GM12878 (cell line): Measurements from ENCODE around the gene CIRBP. TPM values are rescaled to one million over a fixed set of nuclear protein-coding genes. Genes with fewer than 3 reads are reported as not detected.

Experiments
- ATAC-seq: fragments of 200-7000 bp; cut with Tn5 transposase; 3 replicates; pipeline ENCODE4 v1.9.1; 2020; ENCODE audit warnings: mild to moderate bottlenecking, moderate library complexity
- BruUV-seq: library from RNA; stranded (reverse); fragments of 400-500 nt; replicated peaks from 2 replicates; lab custom pipeline; 2021; lab: Mats Ljungman, UMichigan
- CTCF ChIA-PET: fragments of 300-600 bp; sonication (Branson Sonifier 250); formaldehyde crosslinking; extraction: SDS; loops from one replicate; lab custom pipeline; 2021; ENCODE audit warnings: inconsistent platforms; lab: Yijun Ruan, JAX
- POLR2A ChIA-PET: fragments of 350-600 bp; formaldehyde crosslinking; extraction: SDS; loops from one replicate; lab custom pipeline; 2021; ENCODE audit warnings: inconsistent platforms; lab: Charles Lee
- RAD21 ChIA-PET: fragments of 300-600 bp; sonication (Branson Sonifier 250); formaldehyde crosslinking; loops from one replicate; lab custom pipeline; 2023; ENCODE audit warnings: antibody characterized with exemption; ENCODE audit not compliant: unreplicated experiment; lab: Charles Lee
- SMC1A ChIA-PET: fragments of 300-600 bp; sonication (Branson Sonifier 250); formaldehyde crosslinking; loops from one replicate; lab custom pipeline; 2023; ENCODE audit not compliant: unreplicated experiment, uncharacterized antibody; lab: Charles Lee
- DNase-seq: peaks from one replicate; pipeline ENCODE4 v3.0.0-alpha.2; 2011; ENCODE audit warnings: low read depth, low spot score
- FAIRE-seq: peaks from 3 replicates; lab custom pipeline; 2011; peaks lifted over from hg19 to GRCh38; lab: Jason Lieb, UNC
- H2AFZ ChIP-seq: 2 replicates; pipeline ENCODE4 v1.6.0; 2011; ENCODE audit warnings: low read depth, low read length, control low read depth; ENCODE audit not compliant: control insufficient read depth
- H3K27ac ChIP-seq: 2 replicates; pipeline ENCODE4 v1.5.1; 2011; ENCODE audit warnings: control low read depth; ENCODE audit not compliant: control insufficient read depth, insufficient read depth
- H3K27me3 ChIP-seq, 2 experiments: replicated peaks in 1 of 2; 2 replicates each; pipeline versions ENCODE4 v1.6.0 to v1.6.1; 2011; ENCODE audit warnings: low read length in 1 of 2; ENCODE audit not compliant: control insufficient read depth in 2 of 2, insufficient read depth in 2 of 2
- H3K36me3 ChIP-seq, 2 experiments: 2 replicates each; pipeline ENCODE4 v1.5.1; 2011; ENCODE audit warnings: low read length in 1 of 2; ENCODE audit not compliant: control insufficient read depth in 2 of 2, insufficient read depth in 2 of 2
- H3K4me1 ChIP-seq: 2 replicates; pipeline ENCODE4 v1.6.1; 2011; ENCODE audit warnings: mild to moderate bottlenecking, low read length, moderate library complexity, mixed read lengths; ENCODE audit not compliant: control insufficient read depth, insufficient read depth
- H3K4me2 ChIP-seq: 2 replicates; pipeline ENCODE4 v1.6.0; 2011; ENCODE audit warnings: control low read depth; ENCODE audit not compliant: control insufficient read depth, insufficient read depth
- H3K4me3 ChIP-seq: fragments of 200-600 bp; sonication (generic); 2 replicates; pipeline ENCODE4 v1.5.1; 2016
- H3K79me2 ChIP-seq: 2 replicates; pipeline ENCODE4 v1.6.0; 2011; ENCODE audit warnings: low read length; ENCODE audit not compliant: control insufficient read depth, insufficient read depth
- H3K9ac ChIP-seq: 2 replicates; pipeline ENCODE4 v1.8.0; 2011; ENCODE audit warnings: low read length, control low read depth, mixed read lengths; ENCODE audit not compliant: control insufficient read depth, insufficient read depth
- H3K9me3 ChIP-seq: replicated peaks from 3 replicates; pipeline ENCODE4 v1.5.1; 2011; ENCODE audit warnings: mild to moderate bottlenecking, low read length; ENCODE audit not compliant: control insufficient read depth, insufficient read depth
- H4K20me1 ChIP-seq: 2 replicates; pipeline ENCODE4 v1.6.0; 2011; ENCODE audit not compliant: control insufficient read depth, insufficient read depth
- FOS ChIP-seq: IDR thresholded peaks from 3 replicates; pipeline ENCODE4 v1.6.1; 2011; ENCODE audit warnings: borderline replicate concordance; ENCODE audit not compliant: insufficient read length; ENCODE audit errors: extremely low read depth
- FOXK2 ChIP-seq: fragments of 450-650 bp; IDR thresholded peaks from 2 replicates; pipeline ENCODE4 v1.6.1; 2017; ENCODE audit warnings: mild to moderate bottlenecking, moderate library complexity
- HSF1 ChIP-seq: fragments of 150-350 bp; IDR thresholded peaks from 2 replicates; pipeline ENCODE4 v1.6.1; 2014; ENCODE audit warnings: mild to moderate bottlenecking, low read depth, low read length
- IKZF1 ChIP-seq: fragments of 450-650 bp; conservative IDR thresholded peaks from 2 replicates; pipeline ENCODE4 v1.6.1; 2017; ENCODE audit warnings: antibody characterized with exemption, mild to moderate bottlenecking
- IKZF2 ChIP-seq, 2 experiments: fragments of 450-650 bp; IDR thresholded peaks; 2 replicates each; pipeline ENCODE4 v1.6.1; 2017; ENCODE audit warnings: mild to moderate bottlenecking in 2 of 2, moderate library complexity in 2 of 2
- NBN ChIP-seq: fragments of 450-650 bp; IDR thresholded peaks from 2 replicates; pipeline ENCODE4 v1.6.1; 2016
- NFXL1 ChIP-seq: fragments of 450-650 bp; IDR thresholded peaks from 2 replicates; pipeline ENCODE4 v1.6.1; 2017; ENCODE audit warnings: antibody characterized with exemption, mild to moderate bottlenecking, borderline replicate concordance
- NFYB ChIP-seq: IDR thresholded peaks from 2 replicates; pipeline ENCODE4 v1.6.1; 2011; ENCODE audit warnings: low read depth, mild to moderate bottlenecking, low read length, improper control_type of control experiment, moderate library complexity; ENCODE audit not compliant: insufficient read depth
- RFX5 ChIP-seq: IDR thresholded peaks from 2 replicates; pipeline ENCODE4 v1.6.1; 2011; ENCODE audit warnings: low read depth, low read length, improper control_type of control experiment
- SMARCA5 ChIP-seq: fragments of 450-650 bp; IDR thresholded peaks from 2 replicates; pipeline ENCODE4 v1.6.1; 2017; ENCODE audit warnings: mild to moderate bottlenecking
- SREBF1 ChIP-seq: IDR thresholded peaks from 2 replicates; pipeline ENCODE4 v1.6.1; 2012; ENCODE audit warnings: mild to moderate bottlenecking, low read length
- SUZ12 ChIP-seq: fragments of 200-600 bp; sonication (generic); IDR thresholded peaks from one replicate; pipeline ENCODE4 v1.6.1; 2018; ENCODE audit warnings: antibody characterized with exemption, mild to moderate bottlenecking; ENCODE audit not compliant: unreplicated experiment
- TBL1XR1 ChIP-seq: IDR thresholded peaks from 2 replicates; pipeline ENCODE4 v1.6.1; 2012; ENCODE audit warnings: low read depth, low read length, improper control_type of control experiment
- ZNF217 ChIP-seq: fragments of 450-650 bp; IDR thresholded peaks from 2 replicates; pipeline ENCODE4 v1.6.1; 2017; ENCODE audit warnings: antibody characterized with exemption, mild to moderate bottlenecking
- ZNF24 ChIP-seq: fragments of 450-650 bp; IDR thresholded peaks from 2 replicates; pipeline ENCODE4 v1.6.1; 2017; ENCODE audit warnings: antibody characterized with exemption, mild to moderate bottlenecking
- ZNF622 ChIP-seq: fragments of 450-650 bp; IDR thresholded peaks from 2 replicates; pipeline ENCODE4 v1.6.1; 2017; ENCODE audit warnings: mild to moderate bottlenecking, inconsistent platforms
- WGBS: methylation state at CpG from one replicate; pipeline ENCODE4 v1.1.6; 2016; ENCODE audit warnings: low lambda C conversion rate; ENCODE audit not compliant: insufficient replicate concordance, insufficient coverage; ENCODE audit errors: missing lambda C conversion rate; 5-methylcytosine and 5-hydroxymethylcytosine counted together
- in situ Hi-C: fragments of 300-500 bp; cut with MboI; formaldehyde crosslinking; loops from 9 replicates; pipeline ENCODE4 v1.14.3; 2018; ENCODE audit warnings: mixed read lengths
- intact Hi-C: fragments of 100-400 bp; cut with micrococcal nuclease; formaldehyde crosslinking; loops from one replicate; pipeline ENCODE4 v1.14.2; 2022; ENCODE audit not compliant: unreplicated experiment
- polyA plus RNA-seq, 11 experiments: library from polyadenylated mRNA; depleted of rRNA in 4 of 11; unstranded in 6 of 11; stranded (reverse) in 5 of 11; fragments of >200 nt; fragmentation: Nextera tagmentation in 4 of 11; fragmentation: Illumina TruSeq in 1 of 11; extraction: Ambion mirVana in 4 of 11; extraction: Trizol in 1 of 11; gene quantifications; 1 replicate in 1 of 11; 2 replicates in 10 of 11; pipeline versions ENCODE4 v1.2.1 to v1.2.3, GENCODE V29; 2011 to 2016; ENCODE audit warnings: inconsistent platforms in 2 of 11, missing spikeins in 2 of 11, low read depth in 1 of 11
- total RNA-seq, 4 experiments: library from RNA; depleted of rRNA in 3 of 4; stranded (reverse); fragments of >200 nt in 3 of 4; fragmentation: Illumina TruSeq in 1 of 4; extraction: Trizol in 1 of 4; gene quantifications; 2 replicates each; pipeline versions ENCODE4 v1.2.1 to v1.2.3, GENCODE V29; 2013 to 2021
- TF ChIP-seq, protein P1 (sequence below): fragments of 450-650 bp; formaldehyde crosslinking; IDR thresholded peaks from 2 replicates; pipeline ENCODE4 v1.4.0; 2020; ENCODE audit warnings: mild to moderate bottlenecking, moderate library complexity

Gene CIRBP
- total and polyA plus RNA-seq, 10 of the 15 experiments (the other 5 are each of a cell fraction or from before 2014, with no cell fraction given): 27.6 to 335 (median 229) TPM

- ATAC-seq: no peak
- 57% methylated on average over 16 of the region's 18 CpGs for WGBS
These were observed 19.1 kb downstream of the CIRBP start for GRCh38 chr19:1288226-1288612.

More at GRCh38 chr19:1288226-1288612, 19.1 kb downstream of the CIRBP start:
- Histone ChIP-seq H3K79me2 (no peaks in the 10 kb centered on the region), H3K9ac (no peak overlapping the region), H3K4me2 (no peak overlapping the region), H3K4me3 (no peak overlapping the region), H3K36me3 (no peaks in the 10 kb centered on the region), H3K9me3 (no peaks in the 10 kb centered on the region), H3K4me1 (peaks cover 16% of the 10 kb centered on the region), H2AFZ (no peak overlapping the region), H4K20me1 (no peaks in the 10 kb centered on the region), H3K27me3 (peaks cover 7 to 8% of the 10 kb centered on the region in 2 experiments; a peak in 3 of 4 replicates), H3K27ac (no peak overlapping the region)
- in situ Hi-C loops: no loop called here
- ChIA-PET SMC1A (no interaction called here), RAD21 (no interaction called here), POLR2A (no interaction called here), CTCF (no interaction called here)
- BruUV-seq: no TSS peak
- intact Hi-C loops: no loop called here
- TF ChIP-seq IKZF1 (no peak), IKZF2 (IDR thresholded peaks at IDR 0.05) (no peak), NFXL1 (no peak), ZNF217 (no peak), SUZ12 (no peak), ZNF622 (no peak), SREBF1 (no peak), SMARCA5 (no peak), FOS (no peak), NFYB (no peak), TBL1XR1 (no peak), HSF1 (no peak), RFX5 (no peak), ZNF24 (no peak), NBN (no peak), FOXK2 (no peak)
- TF ChIP-seq, protein P1, sequence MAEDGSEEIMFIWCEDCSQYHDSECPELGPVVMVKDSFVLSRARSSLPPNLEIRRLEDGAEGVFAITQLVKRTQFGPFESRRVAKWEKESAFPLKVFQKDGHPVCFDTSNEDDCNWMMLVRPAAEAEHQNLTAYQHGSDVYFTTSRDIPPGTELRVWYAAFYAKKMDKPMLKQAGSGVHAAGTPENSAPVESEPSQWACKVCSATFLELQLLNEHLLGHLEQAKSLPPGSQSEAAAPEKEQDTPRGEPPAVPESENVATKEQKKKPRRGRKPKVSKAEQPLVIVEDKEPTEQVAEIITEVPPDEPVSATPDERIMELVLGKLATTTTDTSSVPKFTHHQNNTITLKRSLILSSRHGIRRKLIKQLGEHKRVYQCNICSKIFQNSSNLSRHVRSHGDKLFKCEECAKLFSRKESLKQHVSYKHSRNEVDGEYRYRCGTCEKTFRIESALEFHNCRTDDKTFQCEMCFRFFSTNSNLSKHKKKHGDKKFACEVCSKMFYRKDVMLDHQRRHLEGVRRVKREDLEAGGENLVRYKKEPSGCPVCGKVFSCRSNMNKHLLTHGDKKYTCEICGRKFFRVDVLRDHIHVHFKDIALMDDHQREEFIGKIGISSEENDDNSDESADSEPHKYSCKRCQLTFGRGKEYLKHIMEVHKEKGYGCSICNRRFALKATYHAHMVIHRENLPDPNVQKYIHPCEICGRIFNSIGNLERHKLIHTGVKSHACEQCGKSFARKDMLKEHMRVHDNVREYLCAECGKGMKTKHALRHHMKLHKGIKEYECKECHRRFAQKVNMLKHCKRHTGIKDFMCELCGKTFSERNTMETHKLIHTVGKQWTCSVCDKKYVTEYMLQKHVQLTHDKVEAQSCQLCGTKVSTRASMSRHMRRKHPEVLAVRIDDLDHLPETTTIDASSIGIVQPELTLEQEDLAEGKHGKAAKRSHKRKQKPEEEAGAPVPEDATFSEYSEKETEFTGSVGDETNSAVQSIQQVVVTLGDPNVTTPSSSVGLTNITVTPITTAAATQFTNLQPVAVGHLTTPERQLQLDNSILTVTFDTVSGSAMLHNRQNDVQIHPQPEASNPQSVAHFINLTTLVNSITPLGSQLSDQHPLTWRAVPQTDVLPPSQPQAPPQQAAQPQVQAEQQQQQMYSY (CRISPR knock-in tag): no peak
- DNase-seq: no peak
- no peak for FAIRE-seq
